Activated CD4-positive, alpha-beta T cell treated with anti-CD3 and anti-CD28 coated beads for 36 hours (primary cell): ENCODE measurements around the gene KCNN3. TPM values are rescaled to one million over a fixed set of nuclear protein-coding genes. Genes with fewer than 3 reads are reported as not detected.

Experiments used
- ATAC-seq: fragments of 200-7000 bp; cut with Tn5 transposase; one replicate; pipeline ENCODE4 v1.10.0; 2021; ENCODE audit warnings: mild to moderate bottlenecking, moderate library complexity
- CTCF ChIA-PET: fragments of 350-600 bp; sonication (Branson Sonifier 250); formaldehyde crosslinking; loops from one replicate; lab custom pipeline; 2021; ENCODE audit warnings: antibody characterized with exemption; lab: Charles Lee
- POLR2A ChIA-PET: fragments of 350-600 bp; sonication (Branson Sonifier 250); formaldehyde crosslinking; loops from one replicate; lab custom pipeline; 2021; ENCODE audit warnings: antibody characterized with exemption, inconsistent platforms; lab: Charles Lee
- DNase-seq: peaks from one replicate; pipeline ENCODE4 v3.0.0-alpha.2; 2020
- H3K27ac Mint-ChIP-seq: one replicate; pipeline ENCODE4 v1.8.0; 2021; ENCODE audit warnings: mixed read lengths
- H3K27me3 Mint-ChIP-seq: one replicate; pipeline ENCODE4 v1.8.0; 2021; ENCODE audit warnings: mixed read lengths
- H3K36me3 Mint-ChIP-seq: one replicate; pipeline ENCODE4 v1.8.0; 2021; ENCODE audit warnings: low read depth, mixed read lengths
- H3K4me1 Mint-ChIP-seq: one replicate; pipeline ENCODE4 v1.8.0; 2021; ENCODE audit warnings: mixed read lengths
- H3K4me3 Mint-ChIP-seq: one replicate; pipeline ENCODE4 v1.8.0; 2021; ENCODE audit warnings: mild to moderate bottlenecking, moderate library complexity, mixed read lengths
- H3K9me3 Mint-ChIP-seq: one replicate; pipeline ENCODE4 v1.8.0; 2021; ENCODE audit warnings: low read depth, mixed read lengths
- intact Hi-C, 2 experiments: fragments of 100-400 bp; cut with DNase I in 1 of 2; cut with micrococcal nuclease in 1 of 2; formaldehyde crosslinking; loops; one replicate each; pipeline versions ENCODE4 v1.14.2 to v1.15.1; 2022 to 2024; cut with DNase I, micrococcal nuclease
- total RNA-seq, 2 experiments: library from RNA; stranded (reverse); gene quantifications; one replicate each; pipeline ENCODE4 v1.2.3, GENCODE V29; 2021

KCNN3 gene
- total RNA-seq, 2 experiments from 2014 or later, result 0.18 to 0.25 TPM

DNA sequence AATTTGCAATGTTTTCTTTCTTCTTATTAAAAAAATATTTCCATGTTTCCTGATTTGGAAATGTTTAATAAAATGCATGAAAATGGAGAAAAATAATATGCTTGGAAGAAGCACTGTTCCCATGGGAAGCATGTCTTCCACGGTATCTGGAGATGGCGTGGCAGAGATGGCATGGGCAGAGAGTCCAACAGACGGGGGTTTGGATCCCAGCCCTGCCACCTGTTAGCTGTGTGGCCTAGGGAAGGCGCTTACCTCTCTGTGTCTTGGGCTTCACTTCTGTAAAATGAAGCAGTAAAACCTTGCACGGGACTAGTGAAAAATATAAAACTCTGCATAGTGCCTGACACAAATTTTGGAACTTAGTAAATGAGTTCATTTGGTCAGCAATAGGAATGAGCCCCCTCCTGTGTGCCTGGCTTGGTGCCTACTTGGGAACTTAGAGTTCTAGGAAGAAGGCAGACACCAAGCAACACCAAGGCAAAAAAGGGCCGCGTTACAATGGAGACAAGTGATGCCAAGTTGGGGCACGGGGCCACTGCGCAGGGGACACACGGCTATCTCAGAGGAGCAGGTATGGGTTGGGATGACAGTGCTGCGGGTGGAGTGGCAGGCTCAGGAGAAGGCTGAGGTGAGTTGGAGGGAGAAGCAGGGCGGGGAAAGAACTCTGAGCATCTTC lies 124.2 kb downstream of the KCNN3 start:
- H3K27ac Mint-ChIP-seq, result no peak overlapping the region
- DNase-seq, result no peak
- H3K27me3 Mint-ChIP-seq, result peaks cover 5% of the 10 kb centered on the region
- H3K9me3 Mint-ChIP-seq, result no peaks in the 10 kb centered on the region
- H3K4me3 Mint-ChIP-seq, result no peak overlapping the region
- H3K36me3 Mint-ChIP-seq, result no peaks in the 10 kb centered on the region
- intact Hi-C loops, result no loop called here
- CTCF ChIA-PET, result interaction anchor here (0.6 to 9.9 kb wide), 5 partner anchors 15 to 90 kb away, joined by 3 to 75 read pairs (median 4); no protein-coding TSS in a partner anchor
- peaks cover 62% of the 10 kb centered on the region for H3K4me1 Mint-ChIP-seq
- no peak for ATAC-seq
- POLR2A ChIA-PET, result interaction anchor here (1.1 kb wide), 1 partner anchor 16 kb away, joined by 3 read pairs; no protein-coding TSS in a partner anchor

DNA sequence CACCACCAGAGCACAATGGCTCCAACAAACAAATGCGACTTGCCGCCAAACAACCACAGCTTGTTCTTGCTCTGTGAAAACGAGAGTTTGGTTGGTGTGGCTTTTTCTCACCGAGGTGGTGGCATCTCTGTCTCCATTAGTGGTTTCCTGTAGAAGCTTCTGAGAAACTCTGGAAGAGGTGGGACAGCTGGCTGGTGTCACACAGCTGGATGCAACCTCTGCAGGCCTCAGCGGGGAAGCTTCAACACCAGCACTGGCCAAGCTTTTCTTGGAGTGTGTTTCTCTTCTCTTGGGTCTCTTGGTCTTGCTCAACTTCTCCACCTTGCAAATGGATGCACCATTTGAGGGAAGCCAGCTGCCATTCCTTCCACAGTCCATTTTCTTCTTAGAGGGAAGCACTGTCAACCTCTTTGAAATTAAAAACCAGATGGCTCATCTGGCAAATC lies 124.8 kb downstream of the KCNN3 start:
- ATAC-seq, result peak; percentile 6
- Mint-ChIP-seq H3K9me3 (no peaks in the 10 kb centered on the region), H3K4me3 (no peak overlapping the region), H3K27ac (peak overlapping the region; percentile 66), H3K4me1 (peaks cover 59% of the 10 kb centered on the region), H3K27me3 (peaks cover 5% of the 10 kb centered on the region), H3K36me3 (no peaks in the 10 kb centered on the region)
- ChIA-PET CTCF (interaction anchor here (0.6 to 9.9 kb wide), 5 partner anchors 8 to 90 kb away, joined by 3 to 75 read pairs (median 4); no protein-coding TSS in a partner anchor), POLR2A (interaction anchor here (1.1 kb wide), 1 partner anchor 15 kb away, joined by 3 read pairs; no protein-coding TSS in a partner anchor)
- peak; percentile 76 for DNase-seq
- intact Hi-C loops, result no loop called here

DNA sequence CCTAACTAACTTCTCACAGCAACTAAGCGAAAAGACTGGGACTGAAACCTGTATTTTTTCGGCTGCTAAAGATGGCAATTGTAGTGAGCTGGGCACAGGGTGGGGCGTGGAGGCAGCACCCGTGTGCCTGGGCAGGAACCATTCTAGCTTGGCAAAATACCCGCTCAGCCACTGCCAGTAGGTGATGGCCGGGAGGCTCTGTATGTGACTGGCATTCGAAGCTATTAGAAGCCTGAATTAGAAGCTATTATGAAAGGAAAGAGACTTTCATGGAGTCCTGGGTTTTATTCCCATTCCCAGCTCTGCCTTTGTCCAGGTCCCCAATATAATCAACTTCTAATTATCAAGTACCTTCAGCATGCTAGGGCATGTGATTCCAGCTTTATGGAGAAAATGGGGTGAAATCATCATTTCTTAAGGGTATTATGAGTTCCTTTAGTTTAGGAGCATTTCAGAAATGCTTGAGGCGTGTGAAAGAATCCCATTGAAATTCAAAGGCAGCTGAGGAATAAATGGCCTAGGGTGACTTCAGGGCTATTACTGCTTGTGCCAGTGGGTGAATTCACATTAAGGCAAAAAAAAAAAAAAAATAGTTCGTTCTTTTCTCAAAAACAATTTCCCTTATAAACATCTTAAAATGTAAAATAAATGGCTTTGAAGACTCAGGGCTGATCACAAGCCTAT lies 125.6 kb downstream of the KCNN3 start:
- POLR2A ChIA-PET, result interaction anchor here (0.6 to 1.1 kb wide), 2 partner anchors 14 to 229 kb away, joined by 3 to 9 read pairs; no protein-coding TSS in a partner anchor
- H3K4me3 Mint-ChIP-seq, result no peak overlapping the region

DNA sequence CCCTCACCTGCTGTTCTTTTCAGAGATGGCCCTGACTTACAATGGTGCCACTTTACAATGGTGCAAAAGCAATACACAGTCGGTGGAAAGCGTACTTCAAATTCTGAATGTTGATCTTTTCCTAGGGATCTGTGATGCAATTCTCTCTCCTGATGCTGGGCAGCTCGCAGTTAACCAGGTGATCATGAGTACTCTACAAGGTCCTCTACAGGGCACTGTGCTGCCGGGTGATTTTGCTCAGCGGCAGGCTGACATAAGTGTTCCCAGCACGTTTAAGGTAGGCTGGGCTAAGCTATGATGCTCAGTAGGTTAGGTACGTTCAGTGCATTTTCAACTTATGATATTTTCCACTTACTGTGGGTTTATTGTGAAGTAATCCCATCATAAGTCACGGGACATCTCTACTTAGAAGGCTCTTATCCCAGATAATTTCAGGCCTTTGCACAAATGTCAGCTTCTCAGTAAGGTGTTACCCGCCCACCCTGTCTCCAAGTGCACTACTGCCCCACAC lies 126.5 kb downstream of the KCNN3 start:
- H3K9me3 Mint-ChIP-seq, result no peaks in the 10 kb centered on the region
- no peak overlapping the region for H3K4me3 Mint-ChIP-seq
- intact Hi-C loops, result no loop called here
- ChIA-PET CTCF (interaction anchor here (0.6 to 9.9 kb wide), 4 partner anchors 10 to 138 kb away, joined by 3 to 75 read pairs (median 3); no protein-coding TSS in a partner anchor), POLR2A (no interaction called here)
- DNase-seq (no peak), ATAC-seq (no peak)
- H3K27me3 Mint-ChIP-seq, result peaks cover 5% of the 10 kb centered on the region
- H3K36me3 Mint-ChIP-seq, result no peaks in the 10 kb centered on the region
- H3K27ac Mint-ChIP-seq, result no peak overlapping the region
- peaks cover 62% of the 10 kb centered on the region for H3K4me1 Mint-ChIP-seq

More for the DNA sequence above, 125.6 kb downstream of the KCNN3 start:
- H3K4me1 Mint-ChIP-seq, result peaks cover 62% of the 10 kb centered on the region
- DNase-seq (no peak), ATAC-seq (no peak)
- H3K9me3 Mint-ChIP-seq, result no peaks in the 10 kb centered on the region
- no peak overlapping the region for H3K27ac Mint-ChIP-seq
- intact Hi-C loops, result no loop called here
- peaks cover 5% of the 10 kb centered on the region for H3K27me3 Mint-ChIP-seq
- H3K36me3 Mint-ChIP-seq, result no peaks in the 10 kb centered on the region
- CTCF ChIA-PET, result interaction anchor here (0.6 to 9.9 kb wide), 5 partner anchors 8 to 137 kb away, joined by 3 to 75 read pairs (median 3); no protein-coding TSS in a partner anchor

DNA sequence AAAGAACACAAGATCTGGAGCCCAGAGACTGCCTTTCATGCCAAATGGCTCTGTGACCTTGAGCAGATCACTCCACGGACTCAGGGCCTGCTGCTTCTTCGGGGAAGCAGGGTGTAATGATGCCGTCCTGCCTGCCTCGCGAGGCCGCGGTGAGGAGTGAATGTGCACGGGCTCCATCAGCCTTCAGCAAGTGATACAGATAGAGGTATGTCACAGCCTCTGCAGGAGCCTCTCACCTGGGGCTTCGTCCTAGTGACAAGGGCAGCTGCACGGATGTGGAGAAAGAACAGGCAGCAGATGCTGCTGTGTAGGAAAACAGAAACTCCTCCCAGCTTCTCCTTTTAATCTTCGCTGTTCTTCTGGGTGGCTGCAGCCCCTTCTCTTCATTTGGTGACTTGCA lies 127.5 kb downstream of the KCNN3 start:
- no peak overlapping the region for H3K27ac Mint-ChIP-seq
- intact Hi-C loops, result no loop called here
- CTCF ChIA-PET, result interaction anchor here (9.9 kb wide), 1 partner anchor 18 kb away, joined by 75 read pairs; no protein-coding TSS in a partner anchor
- no peaks in the 10 kb centered on the region for H3K36me3 Mint-ChIP-seq
- DNase-seq (no peak), ATAC-seq (no peak)
- POLR2A ChIA-PET, result no interaction called here
- no peak overlapping the region for H3K4me3 Mint-ChIP-seq
- no peaks in the 10 kb centered on the region for H3K9me3 Mint-ChIP-seq
- H3K27me3 Mint-ChIP-seq, result peaks cover 5% of the 10 kb centered on the region
- peaks cover 60% of the 10 kb centered on the region for H3K4me1 Mint-ChIP-seq

DNA sequence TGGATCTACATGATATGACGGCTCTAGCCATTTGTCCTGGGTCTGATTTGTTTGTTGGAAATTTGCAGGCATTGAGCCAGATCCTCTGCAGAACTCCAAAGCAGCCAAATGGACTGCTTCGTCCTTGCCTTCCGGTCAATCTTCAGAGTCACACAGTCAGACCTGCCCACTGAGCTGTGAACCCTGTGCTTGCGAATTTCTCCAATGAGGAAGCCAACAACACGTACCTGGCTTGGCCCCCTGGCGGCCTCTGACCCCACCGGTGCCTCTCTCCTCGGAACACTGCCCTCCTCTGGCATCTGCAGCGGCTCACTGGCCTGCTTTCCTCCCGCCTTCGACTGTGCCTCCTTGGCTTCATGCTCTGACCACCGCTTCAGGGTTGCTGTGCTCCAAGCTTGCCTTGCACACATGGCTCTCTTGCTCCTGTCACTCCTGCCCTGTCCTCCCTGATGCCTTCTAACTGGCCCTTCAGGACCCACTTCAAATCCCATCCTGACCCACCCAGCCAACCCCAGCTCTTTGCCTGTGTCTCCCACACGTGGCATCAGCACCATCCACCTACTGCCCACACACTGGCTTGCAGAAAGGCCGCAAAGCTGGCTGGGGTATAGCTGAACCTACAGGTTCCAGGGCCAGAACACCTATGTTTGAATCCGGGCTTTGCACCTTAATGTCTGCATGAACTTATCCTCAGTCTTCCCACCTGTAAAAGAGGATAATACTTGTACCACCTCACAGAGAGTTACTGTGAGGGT lies 128.2 kb downstream of the KCNN3 start:
- intact Hi-C loops, result no loop called here
- Mint-ChIP-seq H3K27ac (peak overlapping the region; percentile 44), H3K4me3 (no peak overlapping the region), H3K27me3 (peaks cover 5% of the 10 kb centered on the region), H3K9me3 (no peaks in the 10 kb centered on the region), H3K36me3 (no peaks in the 10 kb centered on the region), H3K4me1 (peaks cover 60% of the 10 kb centered on the region)
- ChIA-PET CTCF (no interaction called here), POLR2A (no interaction called here)
- no peak for ATAC-seq
- no peak for DNase-seq

DNA sequence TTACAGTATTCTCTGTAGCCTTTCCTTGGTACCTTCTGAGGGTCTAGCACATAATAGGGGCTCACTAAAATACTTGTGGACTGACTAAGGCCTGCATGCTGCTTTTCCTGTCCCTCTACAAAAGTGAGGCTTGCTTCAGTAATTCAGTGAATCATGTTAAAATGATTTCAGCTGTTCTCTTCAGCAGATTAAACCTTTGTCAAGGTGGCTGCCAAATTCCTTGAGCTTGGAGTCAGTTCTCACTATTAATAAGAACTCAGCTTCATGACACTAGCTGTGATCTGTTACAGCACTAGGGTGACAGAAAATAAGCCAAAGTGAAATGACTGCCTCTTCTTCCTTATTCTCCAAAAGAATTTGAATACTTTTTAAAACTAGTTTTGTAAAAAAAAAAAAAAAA lies 128.8 kb downstream of the KCNN3 start:
- ATAC-seq, result no peak
- intact Hi-C loops, result no loop called here
- DNase-seq, result no peak
- H3K36me3 Mint-ChIP-seq, result no peaks in the 10 kb centered on the region
- H3K27me3 Mint-ChIP-seq, result peaks cover 5% of the 10 kb centered on the region
- no peaks in the 10 kb centered on the region for H3K9me3 Mint-ChIP-seq
- peaks cover 60% of the 10 kb centered on the region for H3K4me1 Mint-ChIP-seq
- CTCF ChIA-PET, result no interaction called here
- H3K4me3 Mint-ChIP-seq, result no peak overlapping the region
- POLR2A ChIA-PET, result interaction anchor here (0.6 kb wide), 1 partner anchor 453 kb away, joined by 4 read pairs; no protein-coding TSS in a partner anchor
- H3K27ac Mint-ChIP-seq, result no peak overlapping the region

DNA sequence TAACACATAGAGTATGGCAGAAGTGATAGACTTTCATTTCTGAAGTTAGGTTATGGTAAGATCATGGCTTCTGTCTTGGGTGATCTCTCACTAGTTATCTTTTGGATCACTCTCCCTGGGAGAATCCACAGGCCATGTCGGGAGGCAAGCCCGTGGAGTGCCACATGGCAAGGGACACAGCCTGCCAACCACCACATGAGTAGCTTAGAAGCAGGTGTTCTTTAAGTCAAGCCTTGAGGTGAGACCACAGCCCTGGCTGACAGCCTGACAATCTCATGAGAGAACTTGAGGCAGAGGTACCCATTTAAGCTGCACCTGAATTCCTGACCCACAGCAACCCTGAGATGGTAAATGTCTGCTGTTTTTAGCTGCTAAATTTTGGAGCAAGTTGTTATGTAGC lies 130.4 kb downstream of the KCNN3 start:
- DNase-seq (no peak), ATAC-seq (no peak)
- no peak overlapping the region for H3K4me3 Mint-ChIP-seq
- POLR2A ChIA-PET, result no interaction called here
- CTCF ChIA-PET, result interaction anchor here (0.9 to 3.7 kb wide), 7 partner anchors 8 to 180 kb away, joined by 3 to 14 read pairs (median 3); no protein-coding TSS in a partner anchor
- intact Hi-C loops, result no loop called here
- no peak overlapping the region for H3K27ac Mint-ChIP-seq
- no peaks in the 10 kb centered on the region for H3K36me3 Mint-ChIP-seq
- H3K9me3 Mint-ChIP-seq, result no peaks in the 10 kb centered on the region
- peaks cover 5% of the 10 kb centered on the region for H3K27me3 Mint-ChIP-seq
- H3K4me1 Mint-ChIP-seq, result peaks cover 52% of the 10 kb centered on the region

DNA sequence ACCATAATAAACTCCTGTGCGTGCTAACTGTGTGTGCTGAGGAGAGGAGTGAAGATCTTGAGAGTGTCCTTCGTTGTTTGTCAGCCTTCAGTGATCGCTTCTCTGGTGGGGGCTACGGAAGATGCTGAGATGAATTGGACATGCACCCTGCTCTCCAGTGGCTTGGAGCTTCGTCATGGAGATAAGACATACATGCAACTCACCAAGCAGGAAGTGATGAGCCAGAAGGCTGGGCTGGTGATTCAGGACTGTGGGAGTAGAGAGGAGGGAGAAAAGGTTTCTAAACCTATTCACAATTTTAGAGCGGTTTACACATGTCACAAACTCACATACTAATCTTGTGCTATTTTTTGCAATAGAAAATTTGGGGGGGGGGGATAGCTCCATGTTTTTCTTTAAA lies 133.2 kb downstream of the KCNN3 start:
- Mint-ChIP-seq H3K4me1 (peaks cover 43% of the 10 kb centered on the region), H3K36me3 (no peaks in the 10 kb centered on the region), H3K4me3 (peak overlapping the region; percentile 37), H3K27ac (peak overlapping the region; percentile 90), H3K9me3 (no peaks in the 10 kb centered on the region), H3K27me3 (no peaks in the 10 kb centered on the region)
- CTCF ChIA-PET, result interaction anchor here (0.6 to 3.7 kb wide), 9 partner anchors 8 to 182 kb away, joined by 3 to 14 read pairs (median 4); no protein-coding TSS in a partner anchor
- DNase-seq, result peak; percentile 80
- POLR2A ChIA-PET, result interaction anchor here (0.6 to 1.2 kb wide), 6 partner anchors 11 to 615 kb away, joined by 3 to 15 read pairs (median 4); partner anchors contain the start of gene PMVK
- ATAC-seq, result peak; percentile 97
- intact Hi-C loops, result loop anchor here in 1 of 2 experiments (1.0 to 2.0 kb wide), 3 partner anchors 22 to 48 kb away; no protein-coding TSS in a partner anchor

DNA sequence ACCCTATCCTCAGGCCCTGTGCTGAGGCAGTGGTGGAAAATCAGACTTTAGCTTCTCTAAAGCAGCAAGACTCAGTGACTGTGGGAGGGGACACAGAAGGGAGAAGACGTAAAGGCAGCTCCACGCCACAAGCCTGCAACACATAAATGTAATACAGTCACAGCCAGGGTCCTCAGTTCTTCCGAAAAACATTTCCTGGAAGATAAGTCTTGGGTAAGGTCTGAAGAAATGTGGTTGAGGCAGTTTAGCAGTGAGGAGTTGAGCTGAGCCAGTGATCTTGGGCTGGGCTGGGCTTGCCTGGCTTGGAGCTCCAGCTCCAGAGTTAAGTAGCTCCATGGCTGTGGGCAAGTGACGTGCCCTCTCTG lies 134.3 kb downstream of the KCNN3 start:
- ChIA-PET POLR2A (no interaction called here), CTCF (interaction anchor here (0.6 to 1.9 kb wide), 3 partner anchors 9 to 12 kb away, joined by 3 to 8 read pairs (median 3); no protein-coding TSS in a partner anchor)
- Mint-ChIP-seq H3K27ac (peak overlapping the region; percentile 77), H3K36me3 (no peaks in the 10 kb centered on the region), H3K9me3 (no peaks in the 10 kb centered on the region), H3K4me3 (no peak overlapping the region), H3K4me1 (peaks cover 46% of the 10 kb centered on the region), H3K27me3 (no peaks in the 10 kb centered on the region)
- ATAC-seq (no peak), DNase-seq (no peak)
- intact Hi-C loops, result loop anchor here in 1 of 2 experiments (2.0 kb wide), 1 partner anchor 37 kb away; no protein-coding TSS in a partner anchor
